GM18511 (cell line): ENCODE data around the gene PPP3CB.
"Not testable (repeated sequence)": the region's sequence is repeated elsewhere in the genome, so short reads cannot be mapped to it uniquely, and the experiment has no call there.

Source experiments
- ATAC-seq: cut with Tn5 transposase; IDR thresholded peaks from one replicate; pipeline ENCODE4 v1.9.1; 2021; ENCODE audit warnings: mild to moderate bottlenecking, moderate library complexity; ENCODE audit not compliant: unreplicated experiment

Gene PPP3CB

GRCh38 chr10:73423309-73423708 is 72.5 kb downstream of the PPP3CB start:
- ATAC-seq: no peak

- ATAC-seq: no peak
Observed at GRCh38 chr10:73416571-73416970, 79.3 kb downstream of the PPP3CB start.

- peak; percentile 42 for ATAC-seq
Observed at GRCh38 chr10:73414230-73414945, 81.4 kb downstream of the PPP3CB start.

GRCh38 chr10:73413528-73414229 is 82.1 kb downstream of the PPP3CB start, which contains the start of gene ANXA7:
TSS of gene ANXA7 (minus strand) at chr10:73414058. CDS start at chr10:73400856, 13,202 bp downstream.
- ATAC-seq: peak; percentile 90

GRCh38 chr10:73413108-73413527 is 82.7 kb downstream of the PPP3CB start:
- ATAC-seq: peak; percentile 40

- ATAC-seq: no peak
Observed at GRCh38 chr10:73410897-73411296, 84.9 kb downstream of the PPP3CB start.

GRCh38 chr10:73408978-73409521 is 86.8 kb downstream of the PPP3CB start:
- no peak for ATAC-seq

GRCh38 chr10:73408061-73408460 is 87.8 kb downstream of the PPP3CB start:
- no peak for ATAC-seq

GRCh38 chr10:73407495-73407894 is 88.3 kb downstream of the PPP3CB start:
- no peak for ATAC-seq

GRCh38 chr10:73406846-73407245 is 89.0 kb downstream of the PPP3CB start:
- no peak for ATAC-seq

GRCh38 chr10:73405556-73405955 is 90.3 kb downstream of the PPP3CB start:
- ATAC-seq: no peak

- ATAC-seq: no peak
Observed at GRCh38 chr10:73404690-73405089, 91.1 kb downstream of the PPP3CB start.

- ATAC-seq: no peak
Observed at GRCh38 chr10:73401636-73402035, 94.2 kb downstream of the PPP3CB start.

GRCh38 chr10:73399063-73399462 is 96.8 kb downstream of the PPP3CB start:
- ATAC-seq: no peak

- no peak for ATAC-seq
Observed at GRCh38 chr10:73398024-73398423, 97.8 kb downstream of the PPP3CB start.

GRCh38 chr10:73394325-73394724 is 101.5 kb downstream of the PPP3CB start:
- ATAC-seq: not testable (repeated sequence)

GRCh38 chr10:73388228-73388627 is 107.6 kb downstream of the PPP3CB start:
- no peak for ATAC-seq

- ATAC-seq: no peak
Observed at GRCh38 chr10:73386583-73386982, 109.2 kb downstream of the PPP3CB start.
